Measurements from ENCODE around the gene ZNF3.
A peak's percentile ranks its signal among the peaks of the same experiment; 100 is the strongest.

Gene ZNF3

DNA sequence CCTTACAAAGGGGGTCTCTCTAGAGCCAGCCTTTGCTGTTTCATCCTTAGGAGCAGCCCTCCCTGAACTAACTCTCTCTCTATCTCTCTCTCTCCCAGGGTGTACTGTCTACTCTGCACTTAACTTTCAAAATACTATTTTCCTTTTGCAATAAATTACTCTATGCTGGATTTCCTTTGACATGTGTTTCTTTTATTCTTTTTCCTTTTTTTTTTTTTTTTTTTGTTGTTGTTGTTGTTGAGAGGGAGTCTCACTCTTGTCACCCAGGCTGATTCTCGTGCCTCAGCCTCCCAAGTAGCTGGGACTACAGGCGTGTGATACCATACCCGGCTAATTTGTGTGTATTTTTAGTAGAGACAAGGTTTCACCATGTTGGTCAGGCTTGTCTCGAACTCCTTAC, 1.5 kb upstream of the ZNF3 start:
- H3K4me1 ChIP-seq (ENCODE audit: control insufficient read depth in 1 of 2, insufficient read depth in 1 of 2, low read depth in 1 of 2, low read length in 1 of 2): peaks cover 35 to 38% of the 10 kb centered on the region in 2 experiments
- H3K4me3 ChIP-seq (ENCODE audit: low read depth in 1 of 2, low read length in 1 of 2): peak overlapping the region; percentile 76 to 80
- peaks cover 5% of the 10 kb centered on the region for H3K36me3 ChIP-seq
- H3K27ac ChIP-seq: peak overlapping the region; percentile 94
- no peaks in the 10 kb centered on the region for H3K9me3 ChIP-seq
- no peaks in the 10 kb centered on the region for H3K27me3 ChIP-seq
- TF ChIP-seq, protein P1, sequence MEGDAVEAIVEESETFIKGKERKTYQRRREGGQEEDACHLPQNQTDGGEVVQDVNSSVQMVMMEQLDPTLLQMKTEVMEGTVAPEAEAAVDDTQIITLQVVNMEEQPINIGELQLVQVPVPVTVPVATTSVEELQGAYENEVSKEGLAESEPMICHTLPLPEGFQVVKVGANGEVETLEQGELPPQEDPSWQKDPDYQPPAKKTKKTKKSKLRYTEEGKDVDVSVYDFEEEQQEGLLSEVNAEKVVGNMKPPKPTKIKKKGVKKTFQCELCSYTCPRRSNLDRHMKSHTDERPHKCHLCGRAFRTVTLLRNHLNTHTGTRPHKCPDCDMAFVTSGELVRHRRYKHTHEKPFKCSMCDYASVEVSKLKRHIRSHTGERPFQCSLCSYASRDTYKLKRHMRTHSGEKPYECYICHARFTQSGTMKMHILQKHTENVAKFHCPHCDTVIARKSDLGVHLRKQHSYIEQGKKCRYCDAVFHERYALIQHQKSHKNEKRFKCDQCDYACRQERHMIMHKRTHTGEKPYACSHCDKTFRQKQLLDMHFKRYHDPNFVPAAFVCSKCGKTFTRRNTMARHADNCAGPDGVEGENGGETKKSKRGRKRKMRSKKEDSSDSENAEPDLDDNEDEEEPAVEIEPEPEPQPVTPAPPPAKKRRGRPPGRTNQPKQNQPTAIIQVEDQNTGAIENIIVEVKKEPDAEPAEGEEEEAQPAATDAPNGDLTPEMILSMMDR (IDR thresholded peaks at IDR 0.05): no peak

DNA sequence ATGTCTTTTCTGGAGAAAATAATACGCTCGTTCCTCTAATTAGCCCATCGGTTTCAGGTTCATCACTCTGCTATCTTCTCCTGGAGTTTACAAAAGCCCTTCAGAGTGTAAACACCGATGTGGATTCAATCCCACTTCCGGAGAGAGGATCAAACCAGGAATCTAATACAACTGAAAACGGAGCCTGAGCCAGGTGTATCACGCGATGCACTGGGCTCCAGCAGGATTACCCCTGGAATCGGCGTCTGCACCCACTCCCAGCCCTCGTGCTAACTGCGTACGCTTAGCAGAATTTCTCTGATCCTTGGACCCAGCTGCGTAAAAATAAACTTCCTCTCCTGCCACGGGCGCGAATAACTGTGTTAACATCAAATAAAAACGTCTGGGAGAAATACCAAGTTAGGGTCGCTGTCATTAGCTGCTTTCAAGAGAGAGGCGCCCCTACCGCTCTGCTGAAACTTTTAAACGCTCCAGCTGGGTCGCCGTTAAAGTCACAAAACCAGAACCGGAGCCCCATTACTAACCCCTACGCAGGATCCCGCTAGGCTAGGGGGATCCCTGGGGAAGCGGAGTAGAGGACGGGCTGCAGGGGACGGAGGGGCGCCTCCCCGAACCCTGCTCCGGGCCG, 502 bp downstream of the ZNF3 start:
- H3K4me1 ChIP-seq (ENCODE audit: control insufficient read depth in 1 of 2, insufficient read depth in 1 of 2, low read depth in 1 of 2, low read length in 1 of 2): peaks cover 27 to 30% of the 10 kb centered on the region in 2 experiments
- peak overlapping the region; percentile 76 to 80 for H3K4me3 ChIP-seq (ENCODE audit: low read depth in 1 of 2, low read length in 1 of 2)
- H3K36me3 ChIP-seq: peaks cover 16% of the 10 kb centered on the region
- TF ChIP-seq, protein P1 (IDR thresholded peaks at IDR 0.05): no peak
- peak overlapping the region; percentile 94 for H3K27ac ChIP-seq
- no peaks in the 10 kb centered on the region for H3K9me3 ChIP-seq
- H3K27me3 ChIP-seq: no peaks in the 10 kb centered on the region

DNA sequence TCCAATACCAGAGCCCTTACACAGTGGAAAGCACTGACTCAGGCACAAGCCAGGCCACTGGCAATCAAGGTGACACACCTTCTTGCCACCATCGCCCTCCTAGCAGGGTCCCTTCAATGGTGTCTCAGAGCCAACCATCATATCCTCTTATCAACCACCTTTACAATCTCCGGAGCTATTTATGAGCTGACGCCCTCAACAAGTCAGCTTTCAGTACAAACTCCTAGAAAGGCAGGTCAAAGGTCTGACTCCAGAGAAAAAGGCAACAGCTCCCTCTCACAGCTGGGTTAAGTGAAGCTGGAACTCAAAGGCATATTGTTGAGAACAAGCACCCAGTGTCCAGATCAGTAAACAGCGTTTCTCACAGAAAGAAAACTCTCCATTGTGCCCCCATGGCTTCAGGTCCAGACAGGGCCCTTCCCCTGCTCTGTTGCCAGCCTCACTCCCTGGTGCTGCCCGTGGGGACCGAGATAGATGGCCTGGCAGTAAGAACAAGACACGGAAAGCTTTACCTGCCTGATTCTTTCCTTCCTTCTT, 2.4 kb downstream of the ZNF3 start:
- peaks cover 33% of the 10 kb centered on the region for H3K36me3 ChIP-seq
- H3K9me3 ChIP-seq: no peaks in the 10 kb centered on the region
- no peak overlapping the region for H3K4me3 ChIP-seq (ENCODE audit: low read depth in 1 of 2, low read length in 1 of 2)
- TF ChIP-seq, protein P1 (IDR thresholded peaks at IDR 0.05): no peak
- H3K27ac ChIP-seq: no peak overlapping the region
- H3K4me1 ChIP-seq (ENCODE audit: control insufficient read depth in 1 of 2, insufficient read depth in 1 of 2, low read depth in 1 of 2, low read length in 1 of 2): peaks cover 21 to 23% of the 10 kb centered on the region in 2 experiments
- H3K27me3 ChIP-seq: no peaks in the 10 kb centered on the region

DNA sequence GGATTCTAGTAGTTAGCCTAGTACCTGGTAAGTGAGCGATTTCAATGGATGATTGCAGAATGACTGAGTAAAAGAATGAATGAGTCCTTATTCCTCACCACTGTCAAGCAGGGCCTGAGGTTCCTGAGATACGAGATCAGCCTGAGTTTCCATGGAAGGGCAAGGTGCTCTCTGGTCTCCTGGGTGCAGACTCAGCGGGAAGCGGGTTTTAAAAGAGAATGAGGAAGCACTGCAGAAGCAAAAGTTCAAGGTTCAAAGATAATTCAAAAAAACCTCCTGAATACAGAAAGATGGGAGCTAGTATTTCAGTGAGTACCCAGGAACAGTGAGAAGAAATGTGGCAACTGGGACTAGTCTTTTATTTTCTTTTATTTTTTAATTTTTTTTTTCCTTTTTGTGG, 4.3 kb downstream of the ZNF3 start:
- Histone ChIP-seq H3K27me3 (no peaks in the 10 kb centered on the region), H3K4me3 (ENCODE audit: low read depth in 1 of 2, low read length in 1 of 2) (no peak overlapping the region), H3K4me1 (ENCODE audit: control insufficient read depth in 1 of 2, insufficient read depth in 1 of 2, low read depth in 1 of 2, low read length in 1 of 2) (peaks cover 9 to 12% of the 10 kb centered on the region in 2 experiments), H3K9me3 (peaks cover 7% of the 10 kb centered on the region), H3K36me3 (peaks cover 52% of the 10 kb centered on the region), H3K27ac (no peak overlapping the region)
- TF ChIP-seq, protein P1 (IDR thresholded peaks at IDR 0.05): no peak

DNA sequence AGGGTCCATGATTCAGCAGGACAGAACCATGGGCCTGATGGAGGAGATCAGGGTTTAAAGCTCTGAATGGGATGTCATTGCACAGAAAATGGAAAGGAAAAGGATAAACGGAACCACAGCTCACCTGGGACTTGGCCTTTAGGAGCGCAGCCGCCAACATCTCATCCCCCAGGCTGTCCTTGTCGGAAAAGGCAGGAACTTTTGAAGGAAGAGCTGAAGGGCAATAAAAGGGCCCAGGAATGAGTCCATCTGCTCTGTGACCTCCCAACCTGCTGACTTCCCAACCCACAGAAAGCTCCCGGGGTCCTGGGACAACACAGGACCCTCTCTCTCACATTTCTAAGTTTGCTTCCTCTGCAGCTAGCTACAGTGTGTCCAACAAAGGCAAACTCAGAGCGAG, 6.1 kb downstream of the ZNF3 start:
- peaks cover 69% of the 10 kb centered on the region for H3K36me3 ChIP-seq
- no peaks in the 10 kb centered on the region for H3K27me3 ChIP-seq
- H3K9me3 ChIP-seq: peaks cover 25% of the 10 kb centered on the region
- TF ChIP-seq, protein P1 (IDR thresholded peaks at IDR 0.05): no peak
- no peak overlapping the region for H3K27ac ChIP-seq
- H3K4me1 ChIP-seq (ENCODE audit: control insufficient read depth in 1 of 2, insufficient read depth in 1 of 2, low read depth in 1 of 2, low read length in 1 of 2): no peaks in the 10 kb centered on the region
- no peak overlapping the region for H3K4me3 ChIP-seq (ENCODE audit: low read depth in 1 of 2, low read length in 1 of 2)

All from neutrophil (primary cell).